HG03442 (cell line): ENCODE data around the gene NOL4L.

Source experiments
- ATAC-seq: cut with Tn5 transposase; IDR thresholded peaks from one replicate; pipeline ENCODE4 v1.9.1; 2021; ENCODE audit warnings: mild to moderate bottlenecking, moderate library complexity; ENCODE audit not compliant: unreplicated experiment

Gene NOL4L

GRCh38 chr20:32395066-32395465 lies 190.1 kb downstream of the NOL4L start:
- ATAC-seq = no peak
